ENCODE data around the gene TRUB1. TPM values are rescaled to one million over a fixed set of nuclear protein-coding genes. Genes with fewer than 3 reads are reported as not detected.

Gene TRUB1
- total RNA-seq, 1 experiment from 2014 or later = 30.4 TPM

- TF ChIP-seq CTCF (IDR thresholded peaks at IDR 0.05) (no peak), TCF7L2 (IDR thresholded peaks at IDR 0.05; ENCODE audit: low read depth, low read length) (no peak), POLR2AphosphoS5 (IDR thresholded peaks at IDR 0.05; ENCODE audit: low read depth, low read length) (no peak), REST (IDR thresholded peaks at IDR 0.05; ENCODE audit: insufficient read depth in 1 of 2, low read depth in 2 of 2, low read length in 1 of 2) (no peak), SIN3A (IDR thresholded peaks at IDR 0.05; ENCODE audit: borderline replicate concordance, insufficient read depth, low read depth, low read length) (no peak)
- ChIA-PET CTCF (no interaction called here), POLR2A (no interaction called here)
- in situ Hi-C loops (cut with HindIII; ENCODE audit: low pct_unique_long_range_greater_than_20kb, low sequenced_read_pairs) (no loop called here), intact Hi-C loops (cut with micrococcal nuclease; ENCODE audit: unreplicated experiment) (no loop called here)
- no peak for DNase-seq (ENCODE audit: low read depth, low spot score)
- H3K4me1 ChIP-seq (ENCODE audit: control insufficient read depth, insufficient read depth, low read length) = no peaks in the 10 kb centered on the region
- H3K27ac ChIP-seq (ENCODE audit: low read length) = no peak overlapping the region
- no TSS peak for BruUV-seq (replicated peaks)
- no peak overlapping the region for H3K4me3 ChIP-seq (ENCODE audit: low read depth in 2 of 2, low read length in 2 of 2)
- H3K27me3 ChIP-seq (ENCODE audit: control insufficient read depth, insufficient read depth, low read length) = no peaks in the 10 kb centered on the region
- H3K9me3 ChIP-seq (ENCODE audit: control insufficient read depth, insufficient read depth, low read depth, low read length) = no peaks in the 10 kb centered on the region
- no peak for ATAC-seq
- no peaks in the 10 kb centered on the region for H3K36me3 ChIP-seq (ENCODE audit: control insufficient read depth, insufficient read depth, low read length)
Observed at GRCh38 chr10:114917459-114917858, 20.5 kb upstream of the TRUB1 start.

GRCh38 chr10:114917927-114918672 is 19.9 kb upstream of the TRUB1 start:
- no peak for ATAC-seq
- in situ Hi-C loops (cut with HindIII; ENCODE audit: low pct_unique_long_range_greater_than_20kb, low sequenced_read_pairs) = no loop called here
- TF ChIP-seq SIN3A (IDR thresholded peaks at IDR 0.05; ENCODE audit: borderline replicate concordance, insufficient read depth, low read depth, low read length) (no peak), POLR2AphosphoS5 (IDR thresholded peaks at IDR 0.05; ENCODE audit: low read depth, low read length) (no peak), TCF7L2 (IDR thresholded peaks at IDR 0.05; ENCODE audit: low read depth, low read length) (no peak), CTCF (IDR thresholded peaks at IDR 0.05) (no peak), REST (IDR thresholded peaks at IDR 0.05; ENCODE audit: insufficient read depth in 1 of 2, low read depth in 2 of 2, low read length in 1 of 2) (no peak)
- H3K36me3 ChIP-seq (ENCODE audit: control insufficient read depth, insufficient read depth, low read length) = no peaks in the 10 kb centered on the region
- CTCF ChIA-PET = no interaction called here
- H3K4me1 ChIP-seq (ENCODE audit: control insufficient read depth, insufficient read depth, low read length) = no peaks in the 10 kb centered on the region
- BruUV-seq (replicated peaks) = no TSS peak
- intact Hi-C loops (cut with micrococcal nuclease; ENCODE audit: unreplicated experiment) = no loop called here
- H3K9me3 ChIP-seq (ENCODE audit: control insufficient read depth, insufficient read depth, low read depth, low read length) = no peaks in the 10 kb centered on the region
- no peak overlapping the region for H3K4me3 ChIP-seq (ENCODE audit: low read depth in 2 of 2, low read length in 2 of 2)
- no peaks in the 10 kb centered on the region for H3K27me3 ChIP-seq (ENCODE audit: control insufficient read depth, insufficient read depth, low read length)
- no peak for DNase-seq (ENCODE audit: low read depth, low spot score)
- POLR2A ChIA-PET = no interaction called here
- H3K27ac ChIP-seq (ENCODE audit: low read length) = no peak overlapping the region

Measured in Panc1 (cell line).